ENCODE measurements around the gene RXYLT1.

Gene RXYLT1

DNA sequence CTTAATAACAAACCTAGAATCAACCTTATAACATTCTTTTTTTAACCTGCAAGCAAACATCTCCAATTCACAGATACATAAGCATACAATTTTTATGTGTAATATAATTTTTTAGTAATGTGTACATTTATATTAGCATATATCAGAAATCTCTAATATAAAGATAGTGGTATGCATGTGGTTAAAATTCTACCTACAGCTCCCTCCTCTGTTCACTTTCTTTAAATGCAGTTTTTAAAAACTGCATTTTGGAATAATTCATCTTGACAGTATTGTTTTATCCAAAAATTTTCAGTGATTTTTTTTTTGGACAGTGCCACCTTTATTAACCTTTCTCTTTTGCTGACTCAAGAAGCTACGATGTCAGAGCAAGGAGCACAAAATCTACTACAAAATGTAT lies 13.2 kb upstream of the RXYLT1 start:
- no peaks in the 10 kb centered on the region for H3K9me3 ChIP-seq (ENCODE audit: control insufficient read depth, low read length)
- no peak overlapping the region for H2AFZ ChIP-seq
- no peak overlapping the region for H3K27ac ChIP-seq
- no peak overlapping the region for H3K4me3 ChIP-seq (ENCODE audit: low read depth, low read length)
- H3K4me2 ChIP-seq (ENCODE audit: low read length): no peak overlapping the region
- no peak overlapping the region for H3K9ac ChIP-seq
- H3K27me3 ChIP-seq (ENCODE audit: control insufficient read depth, insufficient read depth, low read length): no peaks in the 10 kb centered on the region
- no peaks in the 10 kb centered on the region for H3K79me2 ChIP-seq
- H3K4me1 ChIP-seq: no peaks in the 10 kb centered on the region
- H3K36me3 ChIP-seq (ENCODE audit: control insufficient read depth, insufficient read depth, low read length): no peaks in the 10 kb centered on the region
- TF ChIP-seq, protein P1, sequence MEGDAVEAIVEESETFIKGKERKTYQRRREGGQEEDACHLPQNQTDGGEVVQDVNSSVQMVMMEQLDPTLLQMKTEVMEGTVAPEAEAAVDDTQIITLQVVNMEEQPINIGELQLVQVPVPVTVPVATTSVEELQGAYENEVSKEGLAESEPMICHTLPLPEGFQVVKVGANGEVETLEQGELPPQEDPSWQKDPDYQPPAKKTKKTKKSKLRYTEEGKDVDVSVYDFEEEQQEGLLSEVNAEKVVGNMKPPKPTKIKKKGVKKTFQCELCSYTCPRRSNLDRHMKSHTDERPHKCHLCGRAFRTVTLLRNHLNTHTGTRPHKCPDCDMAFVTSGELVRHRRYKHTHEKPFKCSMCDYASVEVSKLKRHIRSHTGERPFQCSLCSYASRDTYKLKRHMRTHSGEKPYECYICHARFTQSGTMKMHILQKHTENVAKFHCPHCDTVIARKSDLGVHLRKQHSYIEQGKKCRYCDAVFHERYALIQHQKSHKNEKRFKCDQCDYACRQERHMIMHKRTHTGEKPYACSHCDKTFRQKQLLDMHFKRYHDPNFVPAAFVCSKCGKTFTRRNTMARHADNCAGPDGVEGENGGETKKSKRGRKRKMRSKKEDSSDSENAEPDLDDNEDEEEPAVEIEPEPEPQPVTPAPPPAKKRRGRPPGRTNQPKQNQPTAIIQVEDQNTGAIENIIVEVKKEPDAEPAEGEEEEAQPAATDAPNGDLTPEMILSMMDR (IDR thresholded peaks at IDR 0.05): no peak

DNA sequence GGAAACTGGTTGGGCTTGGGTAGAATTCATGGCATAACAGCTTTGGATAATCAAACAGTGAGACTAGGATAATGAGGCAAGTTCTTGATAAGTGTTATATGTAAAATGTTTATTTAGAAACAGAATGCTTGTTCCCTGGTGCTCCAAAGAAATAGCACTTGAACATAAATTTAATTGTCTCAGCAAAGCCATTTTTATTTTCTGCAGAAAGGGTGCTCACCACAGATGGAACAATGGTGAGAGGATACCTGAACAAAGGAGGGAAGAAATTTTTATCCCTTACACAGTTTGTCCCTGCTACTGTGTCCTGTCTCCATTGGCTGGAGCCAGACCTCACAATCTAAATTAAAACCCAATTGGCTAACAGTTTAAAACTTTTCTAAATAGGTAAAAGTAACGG lies 9.3 kb upstream of the RXYLT1 start:
- no peaks in the 10 kb centered on the region for H3K4me1 ChIP-seq
- no peaks in the 10 kb centered on the region for H3K36me3 ChIP-seq (ENCODE audit: control insufficient read depth, insufficient read depth, low read length)
- H2AFZ ChIP-seq: no peak overlapping the region
- H3K4me2 ChIP-seq (ENCODE audit: low read length): no peak overlapping the region
- no peaks in the 10 kb centered on the region for H3K27me3 ChIP-seq (ENCODE audit: control insufficient read depth, insufficient read depth, low read length)
- H3K79me2 ChIP-seq: no peaks in the 10 kb centered on the region
- TF ChIP-seq, protein P1 (IDR thresholded peaks at IDR 0.05): no peak
- H3K4me3 ChIP-seq (ENCODE audit: low read depth, low read length): no peak overlapping the region
- no peak overlapping the region for H3K9ac ChIP-seq
- no peak overlapping the region for H3K27ac ChIP-seq
- no peaks in the 10 kb centered on the region for H3K9me3 ChIP-seq (ENCODE audit: control insufficient read depth, low read length)

DNA sequence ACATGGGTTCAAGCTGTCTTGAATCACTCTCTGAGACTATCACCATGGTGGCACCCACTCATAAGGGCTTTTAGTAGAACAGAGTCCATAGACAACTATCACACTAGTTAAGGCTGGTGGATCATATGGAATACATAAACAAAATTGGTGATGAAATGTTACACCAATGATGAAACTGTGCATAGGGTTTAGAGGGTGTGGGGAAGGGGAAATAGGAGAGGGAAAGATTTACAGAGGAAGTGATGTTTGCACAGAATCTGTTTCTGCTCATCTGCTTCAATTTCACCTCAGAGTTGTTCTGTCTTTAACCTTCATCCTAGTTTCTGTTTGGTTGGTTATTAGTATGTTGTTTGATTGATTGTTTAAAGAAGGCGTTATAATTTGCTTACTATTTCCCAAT lies 2.4 kb upstream of the RXYLT1 start:
- H3K9me3 ChIP-seq (ENCODE audit: control insufficient read depth, low read length): no peaks in the 10 kb centered on the region
- no peaks in the 10 kb centered on the region for H3K36me3 ChIP-seq (ENCODE audit: control insufficient read depth, insufficient read depth, low read length)
- H3K4me1 ChIP-seq: peaks cover 3% of the 10 kb centered on the region
- no peak overlapping the region for H3K4me2 ChIP-seq (ENCODE audit: low read length)
- H3K4me3 ChIP-seq (ENCODE audit: low read depth, low read length): no peak overlapping the region
- no peak overlapping the region for H3K27ac ChIP-seq
- H3K9ac ChIP-seq: no peak overlapping the region
- TF ChIP-seq, protein P1 (IDR thresholded peaks at IDR 0.05): no peak
- no peaks in the 10 kb centered on the region for H3K79me2 ChIP-seq
- no peaks in the 10 kb centered on the region for H3K27me3 ChIP-seq (ENCODE audit: control insufficient read depth, insufficient read depth, low read length)
- H2AFZ ChIP-seq: no peak overlapping the region

DNA sequence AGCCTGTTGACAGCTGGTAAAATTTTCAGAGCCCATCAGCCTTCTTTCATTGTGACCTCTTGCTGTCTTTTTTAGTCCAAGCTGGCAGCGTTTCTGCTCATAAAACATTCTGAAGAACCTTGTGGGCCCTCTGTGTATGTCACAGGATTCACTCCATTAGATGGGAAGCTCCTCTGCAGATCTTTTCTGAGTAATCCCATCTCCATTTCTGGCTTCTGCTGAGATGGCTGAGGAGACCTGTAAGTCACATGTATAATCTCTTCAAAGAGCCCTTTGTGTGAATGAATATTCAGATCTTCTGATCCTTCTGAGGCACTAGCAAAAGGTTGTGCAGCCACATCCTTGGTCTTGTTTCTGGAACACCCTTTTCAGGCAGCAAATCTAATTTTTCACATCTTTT lies 2.8 kb downstream of the RXYLT1 start:
- Histone ChIP-seq H3K79me2 (no peaks in the 10 kb centered on the region), H3K4me3 (ENCODE audit: low read depth, low read length) (no peak overlapping the region), H3K36me3 (ENCODE audit: control insufficient read depth, insufficient read depth, low read length) (no peaks in the 10 kb centered on the region), H2AFZ (no peak overlapping the region), H3K4me1 (peaks cover 3% of the 10 kb centered on the region), H3K4me2 (ENCODE audit: low read length) (no peak overlapping the region), H3K27me3 (ENCODE audit: control insufficient read depth, insufficient read depth, low read length) (no peaks in the 10 kb centered on the region), H3K9me3 (ENCODE audit: control insufficient read depth, low read length) (no peaks in the 10 kb centered on the region), H3K27ac (no peak overlapping the region), H3K9ac (no peak overlapping the region)
- TF ChIP-seq, protein P1 (IDR thresholded peaks at IDR 0.05): no peak

DNA sequence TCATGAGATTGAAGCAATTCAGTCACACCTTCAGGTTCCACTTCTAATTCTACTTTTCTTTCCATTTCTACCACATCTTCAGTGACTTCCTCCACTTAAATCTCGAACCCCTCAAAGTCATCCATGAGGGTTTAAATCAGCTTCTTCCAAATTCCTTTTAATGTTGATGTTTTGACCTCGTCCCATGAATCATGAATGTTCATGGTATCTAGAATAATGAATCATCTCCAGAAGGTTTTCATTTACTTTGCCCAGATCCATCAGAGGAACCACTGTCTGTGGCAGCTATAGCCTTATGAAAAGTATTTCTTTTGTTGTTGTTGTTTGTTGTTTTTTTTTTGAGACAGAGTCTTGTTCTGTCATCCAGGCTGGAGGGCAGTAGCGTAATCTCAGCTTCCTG lies 7.6 kb downstream of the RXYLT1 start:
- Histone ChIP-seq H3K27ac (no peak overlapping the region), H3K9me3 (ENCODE audit: control insufficient read depth, low read length) (no peaks in the 10 kb centered on the region), H2AFZ (no peak overlapping the region), H3K4me3 (ENCODE audit: low read depth, low read length) (no peak overlapping the region), H3K9ac (no peak overlapping the region), H3K36me3 (ENCODE audit: control insufficient read depth, insufficient read depth, low read length) (no peaks in the 10 kb centered on the region), H3K79me2 (no peaks in the 10 kb centered on the region), H3K4me2 (ENCODE audit: low read length) (no peak overlapping the region), H3K4me1 (no peaks in the 10 kb centered on the region), H3K27me3 (ENCODE audit: control insufficient read depth, insufficient read depth, low read length) (no peaks in the 10 kb centered on the region)
- TF ChIP-seq, protein P1 (IDR thresholded peaks at IDR 0.05): no peak
